GM18873 (cell line): ENCODE data around the gene BRD1.

Source experiments
- ATAC-seq: cut with Tn5 transposase; IDR thresholded peaks from one replicate; pipeline ENCODE4 v1.9.1; 2021; ENCODE audit warnings: mild to moderate bottlenecking, moderate library complexity, moderate number of reproducible peaks; ENCODE audit not compliant: unreplicated experiment, low FRiP score

The BRD1 gene

DNA sequence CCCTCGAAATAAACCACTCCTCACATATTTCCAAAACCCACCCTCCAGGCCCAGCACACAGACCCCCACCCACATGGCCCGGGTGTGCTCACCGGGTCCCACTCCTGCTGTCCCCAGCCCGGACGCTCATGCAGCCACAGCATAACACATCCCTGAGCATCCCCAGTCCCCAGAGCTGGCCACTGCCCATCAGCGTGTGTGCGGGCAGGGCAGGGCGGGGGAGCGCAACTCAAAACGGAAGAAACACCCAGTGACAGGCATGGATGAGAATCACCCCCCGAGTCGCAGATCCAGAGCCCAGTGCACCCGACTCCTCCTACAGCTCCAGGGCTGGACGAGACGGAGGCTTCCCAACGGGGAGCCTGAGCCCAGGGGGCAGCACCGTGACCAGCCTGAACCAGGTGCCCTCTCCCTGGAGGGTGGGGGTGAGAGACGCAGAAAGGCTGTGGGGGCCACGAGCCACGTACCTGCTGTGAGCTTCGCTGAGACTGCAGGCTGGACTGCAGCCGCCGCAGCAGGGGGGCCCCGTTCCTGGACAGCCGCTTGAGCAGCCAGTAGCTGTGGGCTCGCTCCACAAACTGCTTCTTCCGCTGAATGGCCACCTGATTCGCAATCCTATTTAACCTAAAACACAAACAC lies 23.8 kb downstream of the BRD1 start:
- ATAC-seq, result no peak

DNA sequence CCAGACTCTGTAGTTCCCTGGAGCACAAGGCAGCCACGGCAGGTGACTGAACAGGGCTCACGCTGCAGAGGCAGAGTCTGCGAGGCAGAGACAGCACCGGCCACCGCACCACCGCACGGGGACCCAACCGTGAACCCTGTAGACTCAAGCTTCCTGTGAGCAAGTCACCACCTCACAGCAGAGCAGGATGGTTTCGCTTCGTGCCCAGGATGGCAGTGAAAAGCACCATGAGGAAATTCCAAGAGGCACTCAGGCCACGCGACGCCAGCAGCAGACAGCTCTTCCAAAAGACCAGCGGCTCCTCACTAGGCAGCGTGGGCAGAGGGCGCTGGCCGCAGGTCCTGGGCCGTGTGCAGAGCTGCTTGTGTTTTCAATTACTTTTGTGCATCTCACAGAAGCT lies 24.5 kb downstream of the BRD1 start:
- ATAC-seq, result no peak

DNA sequence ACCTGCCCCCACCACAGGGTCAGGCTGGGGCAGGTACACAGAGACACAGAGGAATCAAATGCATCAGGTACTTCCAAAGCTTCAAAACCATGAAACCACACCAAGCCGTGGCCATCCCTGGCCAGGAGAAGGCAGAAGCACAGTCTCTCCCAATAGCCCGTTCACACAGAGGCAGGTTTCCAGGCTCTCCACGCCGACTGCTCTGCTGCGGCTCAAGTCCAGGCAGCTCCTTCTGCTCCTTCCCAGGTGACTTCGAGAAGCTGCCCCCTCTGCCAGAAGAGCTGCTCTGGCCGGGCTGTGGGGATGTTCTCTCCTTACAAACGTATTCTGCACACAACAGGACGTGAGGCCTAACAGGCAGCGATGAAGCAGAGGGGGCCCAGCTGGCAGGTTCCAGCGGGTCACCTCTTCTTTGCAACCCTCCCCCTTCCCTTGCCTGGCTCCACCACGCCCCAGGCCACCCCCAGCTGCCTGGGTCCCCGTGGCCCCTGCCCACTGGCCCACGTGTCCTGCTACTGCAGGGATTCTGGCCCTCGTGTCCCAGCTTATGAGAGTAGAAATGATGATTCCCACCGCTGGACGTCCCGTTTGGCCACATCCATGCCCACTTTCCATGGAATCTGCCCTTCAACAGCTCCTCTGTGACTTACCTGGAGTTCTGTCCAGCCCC lies 26.1 kb downstream of the BRD1 start:
- ATAC-seq, result no peak

DNA sequence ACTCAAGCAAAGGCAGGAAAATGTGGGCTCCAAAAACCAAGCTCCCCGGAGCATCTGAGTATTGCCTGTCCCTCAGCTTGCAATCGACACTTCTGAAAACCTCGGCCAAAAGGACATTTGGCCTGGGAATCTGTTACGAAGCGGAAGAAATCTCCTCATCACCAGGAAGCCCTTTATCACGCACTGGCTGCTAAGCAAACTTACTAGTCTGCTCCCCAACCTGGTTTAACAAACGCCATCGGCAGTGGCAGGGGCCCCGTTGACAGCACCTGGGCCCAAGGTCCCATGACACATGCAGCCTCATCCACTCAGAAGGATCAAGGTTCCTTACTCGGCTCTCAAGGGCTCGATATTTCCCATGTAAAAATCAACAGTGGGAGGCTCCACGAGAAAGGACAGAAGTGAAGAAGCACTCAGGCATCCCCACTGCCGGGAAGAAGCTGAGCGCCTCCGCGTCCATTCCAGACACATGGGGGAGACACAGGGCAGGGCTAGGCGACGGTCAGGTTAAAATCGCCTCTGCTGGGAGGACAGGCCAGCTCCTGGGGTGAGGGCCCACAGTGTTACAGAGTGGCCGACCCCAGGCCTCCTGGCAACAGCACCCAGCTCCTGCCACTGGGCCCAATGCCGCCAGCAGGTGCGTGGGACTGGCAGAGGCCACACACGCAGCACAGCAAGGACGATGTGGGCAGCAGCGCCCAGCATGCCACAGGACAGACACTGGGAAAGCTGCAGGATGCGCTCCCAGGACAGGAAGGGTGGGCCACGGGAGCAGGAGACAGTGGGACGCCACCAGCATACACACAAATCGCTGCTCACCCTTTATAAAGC lies 27.1 kb downstream of the BRD1 start:
- no peak for ATAC-seq

DNA sequence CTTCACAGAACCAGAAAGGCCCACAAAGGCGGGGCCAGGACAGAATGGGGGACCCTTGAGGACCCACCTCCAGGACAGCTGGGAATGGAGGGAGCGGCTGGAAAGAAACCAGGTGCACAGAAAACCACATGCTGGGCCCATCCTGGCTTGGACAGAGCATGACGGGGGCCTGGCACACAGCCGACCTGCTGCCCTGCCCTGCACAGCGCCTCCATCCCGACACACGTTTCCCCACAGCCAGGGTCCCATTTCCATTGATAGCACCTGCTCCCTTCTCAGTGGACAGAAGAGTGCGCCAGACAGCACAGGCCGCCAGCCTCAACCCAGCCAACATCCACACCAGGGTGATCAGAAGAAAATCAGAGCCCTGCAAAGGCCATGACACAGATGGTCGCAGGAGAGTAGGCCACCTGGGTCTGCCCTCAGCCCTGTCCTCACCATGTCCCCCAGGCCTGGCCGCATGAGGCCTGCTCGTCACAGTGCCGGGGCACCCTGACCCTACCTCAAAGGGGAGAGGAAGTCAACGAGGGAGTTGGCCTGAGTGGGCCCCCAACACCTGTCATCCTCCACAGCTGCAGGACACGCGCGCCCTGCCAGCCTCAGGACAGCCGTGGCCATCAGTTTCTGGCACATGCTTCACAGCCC lies 28.1 kb downstream of the BRD1 start:
- no peak for ATAC-seq

DNA sequence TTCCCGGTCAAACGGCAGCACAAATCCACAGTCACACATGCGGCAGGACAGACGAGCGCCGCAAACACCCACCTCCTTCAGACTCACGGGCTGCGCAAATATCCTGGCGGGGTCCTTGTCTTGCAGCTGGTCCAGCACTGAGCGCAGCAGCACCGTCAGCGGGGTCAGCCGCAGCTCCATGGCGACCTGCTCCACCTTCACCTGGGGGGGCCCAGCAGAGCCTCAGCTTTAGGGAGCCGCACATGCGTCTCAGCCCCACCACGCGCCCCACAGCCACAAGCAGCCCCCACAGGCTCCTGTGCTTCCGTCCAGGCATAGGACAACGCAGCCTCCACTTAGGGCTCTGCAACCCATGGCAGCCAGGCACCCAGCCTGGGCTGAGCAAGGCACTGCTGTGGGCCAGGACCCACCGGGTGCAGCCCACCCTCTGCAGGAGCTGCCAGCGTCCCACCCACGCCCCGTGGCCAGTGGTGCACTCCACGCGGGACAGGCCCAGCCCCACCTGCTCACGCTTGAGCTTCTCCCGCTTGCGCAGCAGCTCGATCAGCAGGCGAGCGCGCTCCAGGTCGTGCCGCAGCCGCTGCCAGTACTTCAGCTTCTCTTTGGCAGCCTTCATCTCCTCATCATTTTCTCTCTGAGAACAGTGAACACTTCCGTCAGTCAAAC lies 29.1 kb downstream of the BRD1 start:
- ATAC-seq, result no peak

DNA sequence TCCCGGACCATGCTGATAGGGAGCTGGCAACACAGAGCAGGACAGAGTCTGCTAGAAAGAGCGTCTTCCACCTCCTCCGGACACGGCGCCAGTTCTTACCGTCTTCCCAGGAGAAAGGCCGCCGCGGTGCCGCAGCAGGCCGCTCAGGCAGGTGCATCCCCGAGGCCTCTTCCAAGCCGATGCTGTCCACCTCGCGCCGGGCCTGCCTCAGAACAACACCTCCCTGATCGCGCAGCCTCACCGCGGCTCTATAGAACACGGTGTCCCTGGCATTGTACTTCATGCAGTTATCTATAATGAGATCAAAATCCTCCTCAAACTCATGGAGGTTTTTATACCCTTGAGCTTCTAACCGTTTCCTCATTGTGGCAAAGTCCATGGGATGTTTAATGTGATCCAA lies 30.0 kb downstream of the BRD1 start:
- ATAC-seq, result no peak

DNA sequence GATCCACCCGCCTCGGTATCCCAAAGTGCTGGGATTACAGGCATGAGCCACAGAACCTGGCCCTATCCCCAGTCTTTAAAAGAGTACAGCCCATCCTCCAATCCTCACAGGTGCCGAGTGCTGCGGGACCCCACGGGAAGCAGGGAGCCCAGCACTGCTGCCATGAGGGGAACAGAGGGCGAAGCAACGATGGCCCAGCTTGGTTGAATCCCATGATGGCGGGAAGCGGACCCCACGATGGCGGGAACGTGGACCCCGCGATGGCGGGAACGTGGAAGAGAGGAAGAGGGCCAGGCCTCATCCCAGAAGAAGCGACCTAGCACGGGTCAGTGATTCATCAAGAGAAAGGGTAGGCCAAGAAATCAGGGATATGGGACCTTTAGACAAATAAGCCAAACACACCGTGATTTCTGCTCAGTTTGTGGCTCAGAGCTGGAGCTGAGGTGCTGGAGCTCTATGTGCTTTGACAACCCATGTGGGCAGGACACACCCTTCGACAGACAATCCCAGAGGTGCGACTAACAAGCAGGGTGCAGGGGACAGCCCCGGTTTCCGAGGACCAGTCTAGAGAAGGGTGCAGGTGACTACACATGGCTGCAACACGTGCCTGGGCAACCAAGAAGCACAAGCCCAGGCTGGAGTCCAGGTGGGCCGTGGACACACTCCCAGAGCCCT lies 30.9 kb downstream of the BRD1 start:
- ATAC-seq, result no peak

DNA sequence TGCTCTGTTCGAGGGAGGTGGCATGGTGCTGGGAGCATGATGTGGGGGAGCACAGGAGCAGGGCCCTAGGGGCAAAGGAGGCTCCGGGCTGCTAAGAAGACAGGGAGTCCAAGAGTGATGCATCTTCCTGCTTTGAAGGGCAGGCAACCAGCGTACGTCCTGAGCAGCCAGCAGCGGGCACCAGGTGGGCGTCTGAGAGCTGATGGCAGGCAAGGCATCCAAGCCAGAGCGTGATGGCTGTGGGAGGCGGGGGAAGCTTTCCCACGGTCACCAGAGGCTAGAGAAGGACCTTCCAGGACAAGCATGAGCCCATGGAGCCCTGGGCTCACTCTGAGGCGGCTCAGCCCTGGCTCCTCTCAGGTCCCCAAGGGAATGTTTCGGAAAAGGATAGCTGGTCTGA lies 32.2 kb downstream of the BRD1 start:
- no peak for ATAC-seq

DNA sequence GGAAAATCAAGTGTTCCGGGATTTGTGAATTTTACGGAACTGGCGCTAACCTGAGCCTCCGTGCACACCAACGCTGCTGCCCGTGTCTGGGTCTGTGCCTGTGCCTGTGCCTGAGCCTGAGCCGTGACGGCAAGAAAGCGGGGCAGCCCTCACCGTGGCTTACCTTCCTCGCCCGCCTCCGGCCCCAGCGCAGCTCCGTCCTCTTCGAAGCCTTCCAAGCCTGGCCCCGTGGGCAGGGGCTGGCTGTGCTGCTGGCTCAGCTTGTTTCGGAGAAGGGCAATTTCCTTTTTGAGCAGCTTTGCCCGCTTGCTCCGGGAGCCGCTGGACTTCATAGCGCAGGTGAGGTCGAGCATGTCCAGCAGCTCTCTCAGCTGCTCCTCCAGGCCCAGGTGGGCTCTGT lies 33.8 kb downstream of the BRD1 start:
- no peak for ATAC-seq

DNA sequence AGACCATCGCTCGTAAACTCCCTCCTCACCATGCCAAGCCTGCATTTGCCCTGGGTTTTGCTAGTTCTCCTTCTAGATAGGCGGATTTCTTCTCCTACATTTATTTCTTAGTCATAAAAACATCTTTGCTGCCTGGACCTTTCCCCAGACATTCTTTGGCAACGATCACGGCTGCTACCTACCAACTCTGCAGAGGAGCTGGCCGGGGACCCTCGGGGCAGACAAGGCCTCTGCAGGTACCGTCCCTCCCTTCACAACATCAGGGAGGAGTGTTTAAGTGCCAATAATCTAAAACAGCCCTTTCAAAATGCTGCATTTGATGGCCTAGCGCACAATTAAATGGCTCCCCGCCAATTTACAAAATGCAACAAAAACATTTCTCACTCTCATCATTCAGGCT lies 34.4 kb downstream of the BRD1 start:
- ATAC-seq, result no peak

DNA sequence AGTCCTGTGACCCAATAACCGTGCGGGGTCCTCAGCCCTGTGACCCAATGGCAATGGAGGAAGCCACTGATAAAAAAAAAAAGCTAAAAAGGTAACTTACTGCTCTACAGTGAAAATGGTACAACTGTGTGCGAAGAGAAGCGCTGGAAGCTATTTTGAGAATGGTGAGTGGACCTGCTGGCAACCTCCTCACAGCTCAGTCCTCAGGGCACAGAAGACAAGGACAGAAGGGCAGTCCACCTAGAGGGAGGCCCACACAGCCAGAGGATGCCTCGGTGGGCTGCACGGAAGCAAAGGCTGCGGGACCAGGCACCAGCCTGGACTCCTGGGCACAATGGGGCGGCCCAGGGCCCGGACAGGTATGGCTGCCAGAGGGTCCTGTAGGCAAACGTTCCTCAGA lies 35.6 kb downstream of the BRD1 start:
- no peak for ATAC-seq

DNA sequence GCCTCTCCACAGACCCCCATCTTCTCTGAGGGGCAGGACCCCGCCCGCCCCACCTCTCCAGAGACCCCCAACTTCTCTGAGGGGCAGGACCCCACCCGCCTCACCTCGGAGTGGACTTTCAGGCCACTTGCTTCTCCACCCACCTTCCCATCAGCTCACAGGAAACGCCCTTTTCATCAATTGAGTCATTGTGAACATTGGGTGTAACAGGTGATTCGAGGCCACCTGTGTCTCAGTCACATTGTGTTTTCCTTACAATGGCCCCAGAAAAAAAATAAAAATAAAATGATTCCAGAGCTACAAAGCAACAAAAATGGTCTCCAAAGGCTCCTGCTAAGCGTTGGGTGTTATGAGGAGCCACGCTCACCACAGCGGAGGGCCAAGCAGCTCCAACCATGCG lies 36.0 kb downstream of the BRD1 start:
- ATAC-seq, result no peak

DNA sequence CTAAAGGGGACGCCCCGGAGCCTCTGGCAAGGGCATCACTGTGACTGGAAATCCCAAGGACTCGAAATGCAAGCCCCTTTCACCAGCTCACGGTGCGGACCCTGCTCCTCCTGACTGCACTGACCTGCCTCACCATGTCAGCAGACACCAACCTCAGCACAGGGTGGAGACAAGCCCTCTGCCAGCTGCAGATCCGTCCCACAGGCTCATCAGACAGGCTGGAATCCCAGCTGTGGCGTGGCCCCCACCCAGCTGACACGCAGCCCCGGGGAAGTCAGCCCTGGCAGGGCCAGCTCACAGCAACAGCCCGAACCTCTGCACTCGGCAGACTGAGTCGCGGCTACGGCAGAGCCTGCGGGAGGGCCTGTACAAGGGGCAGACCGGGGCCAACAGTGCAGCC lies 36.8 kb downstream of the BRD1 start:
- ATAC-seq, result no peak

DNA sequence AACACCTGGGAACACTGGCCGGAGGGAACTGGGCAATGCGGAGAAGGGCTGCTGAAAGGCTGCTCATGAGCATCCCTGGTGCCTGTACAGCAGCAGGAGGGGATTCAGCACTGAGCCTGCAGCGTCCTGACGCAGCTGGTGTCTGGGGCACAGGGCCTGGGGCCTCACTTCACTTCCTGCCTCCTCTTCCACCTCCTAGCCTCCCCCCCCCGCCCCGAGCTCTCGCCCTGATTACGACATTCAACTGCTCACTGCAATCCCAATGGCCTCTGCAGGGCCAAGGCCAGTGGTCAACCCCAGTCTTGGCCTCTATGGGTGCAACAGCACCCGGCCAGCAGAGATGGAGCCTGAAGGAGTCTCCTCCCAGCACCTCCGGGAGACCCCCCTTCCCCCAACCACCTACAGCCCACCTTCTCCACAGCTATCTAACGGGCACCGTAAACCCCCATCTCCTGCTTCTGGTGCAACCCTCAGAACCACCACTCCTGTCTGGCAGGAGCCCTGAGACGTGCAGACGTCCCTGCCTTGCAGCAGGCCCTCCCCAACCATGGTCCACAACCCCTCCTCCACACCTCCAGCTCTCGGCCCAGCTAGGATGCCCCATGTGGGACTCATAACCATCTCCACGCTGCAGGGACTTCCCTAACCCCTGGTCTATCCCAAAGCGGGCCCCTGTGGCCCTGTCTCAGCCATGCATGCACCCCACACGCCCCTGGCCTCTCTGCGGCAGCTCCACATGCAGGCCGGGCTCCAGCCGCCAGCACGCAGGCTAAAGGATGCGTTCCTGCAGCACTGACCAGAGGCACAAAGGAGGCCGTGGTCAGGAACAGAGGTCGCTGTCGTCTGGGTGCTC lies 38.2 kb downstream of the BRD1 start:
- ATAC-seq, result no peak

DNA sequence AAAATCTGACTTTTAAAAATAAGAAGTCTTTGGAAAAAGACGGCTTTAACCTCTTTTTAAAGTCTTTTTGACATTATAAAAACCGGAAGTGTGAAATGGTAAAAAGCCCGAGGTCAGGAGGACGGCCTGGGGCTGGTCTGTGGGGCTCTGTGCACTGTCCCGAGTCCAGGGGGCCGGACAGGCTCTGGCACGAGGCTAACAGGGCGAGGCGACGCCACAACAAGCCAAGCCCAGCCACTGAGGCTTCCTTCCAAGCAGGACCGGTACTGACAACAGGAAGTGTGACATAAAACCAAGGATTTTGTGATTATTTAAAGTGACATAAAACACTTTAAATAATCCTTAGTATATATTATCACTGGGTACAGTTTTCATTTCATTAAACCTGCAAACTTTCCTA lies 39.2 kb downstream of the BRD1 start:
- no peak for ATAC-seq

DNA sequence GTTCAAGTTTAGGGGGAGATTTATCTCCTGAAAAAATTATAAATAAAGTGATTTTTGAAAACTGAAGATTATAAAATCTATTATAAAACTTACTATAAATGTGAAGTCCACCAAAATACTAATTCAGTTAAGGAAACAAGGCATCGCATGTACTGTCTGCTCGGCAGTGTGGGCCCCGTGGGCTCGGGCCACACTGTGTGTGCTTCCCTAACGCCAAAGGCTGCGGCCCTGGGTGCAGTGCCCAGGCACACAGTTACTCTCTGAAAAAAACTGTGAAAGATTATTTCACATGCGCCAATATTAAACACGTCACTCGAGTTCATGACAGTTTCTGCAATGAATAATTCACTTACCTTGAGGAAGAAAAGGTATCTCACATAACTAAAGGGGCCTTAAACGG lies 39.8 kb downstream of the BRD1 start:
- no peak for ATAC-seq

DNA sequence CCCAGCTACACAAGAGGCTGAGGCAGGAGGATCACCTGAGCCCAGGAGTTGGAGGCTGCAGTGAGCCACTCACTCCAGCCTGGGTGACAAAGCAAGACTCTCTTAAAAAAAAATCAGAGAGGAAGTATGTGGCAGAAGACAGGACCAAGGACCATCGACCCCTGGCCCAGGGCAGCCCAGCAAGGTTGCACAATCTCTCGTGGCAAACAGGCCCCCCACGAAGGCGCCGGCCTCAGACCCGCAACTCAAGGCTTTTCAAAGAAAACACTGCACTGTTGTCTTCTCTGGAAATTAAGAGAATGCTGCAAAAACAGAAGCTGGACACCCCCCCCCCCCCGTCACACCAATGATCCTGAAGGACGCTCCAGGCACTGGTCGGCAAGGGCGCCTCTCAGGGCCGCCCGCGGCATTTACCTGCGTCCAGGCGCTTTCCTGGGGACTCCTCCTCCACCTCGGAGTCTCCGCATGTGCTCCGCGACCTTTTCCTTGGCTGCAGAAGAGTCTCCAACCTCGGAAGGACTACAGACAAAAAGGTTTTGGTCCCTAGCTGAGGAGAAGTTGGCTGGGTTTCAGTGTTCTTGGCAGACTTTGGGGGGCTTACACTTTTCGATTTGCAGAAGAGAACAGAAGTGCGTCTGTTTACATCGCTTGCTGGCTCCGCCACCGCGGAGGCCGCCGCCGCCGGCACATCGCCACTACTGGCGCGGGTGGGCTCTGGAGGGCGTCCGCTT lies 40.5 kb downstream of the BRD1 start:
- ATAC-seq, result no peak
